ENCODE results near the gene MYBPC2.

The MYBPC2 gene

GRCh38 chr19:50515168-50515561 lies 82.5 kb downstream of the MYBPC2 start:
- no CpG with 5 or more reads among the region's 11 CpGs for WGBS (ENCODE audit: extremely low coverage, insufficient coverage, insufficient read length)

More at GRCh38 chr19:50515168-50515561, 82.5 kb downstream of the MYBPC2 start:
- Histone ChIP-seq H4K12ac (ENCODE audit: low read depth, low read length) (no peak overlapping the region), H3K18ac (ENCODE audit: low read length) (no peak overlapping the region), H2AFZ (ENCODE audit: insufficient read depth, low read length, poor library complexity) (no peak overlapping the region), H3K36me3 (ENCODE audit: control insufficient read depth in 1 of 2, insufficient read depth in 2 of 2, low read length in 2 of 2) (no peaks in the 10 kb centered on the region), H2AK5ac (ENCODE audit: low read length) (no peak overlapping the region), H3K14ac (ENCODE audit: low read length) (no peak overlapping the region), H2BK120ac (ENCODE audit: insufficient read depth, low read length, poor library complexity) (no peak overlapping the region), H3K4ac (ENCODE audit: low read depth, low read length) (no peak overlapping the region), H3K27me3 (ENCODE audit: insufficient read depth, low read length) (no peaks in the 10 kb centered on the region), H3K79me1 (ENCODE audit: low read length) (peaks cover 9% of the 10 kb centered on the region), H3K9ac (ENCODE audit: low read length) (no peak overlapping the region), H3K9me3 (ENCODE audit: insufficient read depth, low read depth, low read length) (peaks cover 16% of the 10 kb centered on the region), H3K4me2 (ENCODE audit: low read length) (no peak overlapping the region), H3K4me1 (ENCODE audit: control insufficient read depth in 1 of 2, insufficient read depth in 2 of 2, low read length in 2 of 2) (peaks cover 7 to 8% of the 10 kb centered on the region in 2 experiments), H3K79me2 (ENCODE audit: control insufficient read depth, insufficient read depth, low read length, poor library complexity) (peaks cover 5% of the 10 kb centered on the region), H4K8ac (ENCODE audit: low read depth, low read length) (no peak overlapping the region), H2BK12ac (ENCODE audit: low read length) (no peak overlapping the region), H4K91ac (ENCODE audit: low read depth, low read length) (no peak overlapping the region), H3K4me3 (ENCODE audit: low read depth, low read length) (no peak overlapping the region), H3K23ac (ENCODE audit: low read length) (no peak overlapping the region), H2BK5ac (ENCODE audit: low read depth, low read length, poor library complexity) (no peak overlapping the region), H3K27ac (ENCODE audit: low read depth, low read length) (no peak overlapping the region)
- DNase-seq, result no peak

Data from trophoblast cell (in vitro differentiated cells and primary cell).